PC-9 (cell line): ENCODE results near the gene ZDBF2. TPM values are rescaled to one million over a fixed set of nuclear protein-coding genes. Genes with fewer than 3 reads are reported as not detected.

Source experiments
- BruUV-seq: library from RNA; stranded (reverse); fragments of 400-500 nt; replicated peaks from 2 replicates; lab custom pipeline; 2021; lab: Mats Ljungman, UMichigan
- CTCF ChIA-PET: fragments of 300-600 bp; sonication (Branson Sonifier 250); formaldehyde crosslinking; loops from one replicate; lab custom pipeline; 2022; ENCODE audit warnings: antibody characterized with exemption; lab: Charles Lee
- POLR2A ChIA-PET: fragments of 300-600 bp; sonication (Branson Sonifier 250); formaldehyde crosslinking; loops from one replicate; lab custom pipeline; 2022; ENCODE audit warnings: antibody characterized with exemption; ENCODE audit not compliant: unreplicated experiment; lab: Charles Lee
- DNase-seq, 2 experiments: peaks; one replicate each; pipeline versions ENCODE4 v3.0.0 to v3.0.0-alpha.2; 2015 to 2022; ENCODE audit warnings: mixed read lengths in 1 of 2
- H2AFZ ChIP-seq: fragments of 200-600 bp; sonication (generic); 2 replicates; pipeline ENCODE4 v1.8.1; 2017; ENCODE audit warnings: antibody characterized with exemption
- H3F3A ChIP-seq: fragments of 200-600 bp; sonication (generic); 2 replicates; pipeline ENCODE4 v1.8.1; 2017; ENCODE audit warnings: antibody characterized with exemption, mild to moderate bottlenecking, low read depth; ENCODE audit not compliant: insufficient read depth
- H3K27ac ChIP-seq: fragments of 200-600 bp; sonication (generic); 2 replicates; pipeline ENCODE4 v1.6.1; 2016; ENCODE audit warnings: mixed run types
- H3K27me3 ChIP-seq: fragments of 200-600 bp; sonication (generic); 2 replicates; pipeline ENCODE4 v1.6.1; 2016; ENCODE audit warnings: low read depth, mixed run types; ENCODE audit not compliant: insufficient read depth
- H3K36me3 ChIP-seq: fragments of 200-600 bp; sonication (generic); 2 replicates; pipeline ENCODE4 v1.6.1; 2016; ENCODE audit warnings: low read depth, mixed run types
- H3K4me1 ChIP-seq: fragments of 200-600 bp; sonication (generic); replicated peaks from 2 replicates; pipeline ENCODE4 v1.6.1; 2016; ENCODE audit warnings: mixed run types; ENCODE audit not compliant: insufficient read depth
- H3K4me2 ChIP-seq: fragments of 200-600 bp; sonication (generic); 2 replicates; pipeline ENCODE4 v1.6.1; 2017; ENCODE audit warnings: mixed run types
- H3K4me3 ChIP-seq: fragments of 200-600 bp; sonication (generic); 2 replicates; pipeline ENCODE4 v1.6.1; 2016; ENCODE audit warnings: mixed run types
- H3K79me2 ChIP-seq: fragments of 200-600 bp; sonication (generic); 2 replicates; pipeline ENCODE4 v1.6.1; 2017; ENCODE audit warnings: low read depth, mixed run types
- H3K9me2 ChIP-seq: fragments of 200-600 bp; sonication (generic); 2 replicates; pipeline ENCODE4 v1.8.1; 2017; ENCODE audit warnings: mild to moderate bottlenecking; ENCODE audit not compliant: insufficient read depth
- H3K9me3 ChIP-seq: fragments of 200-600 bp; sonication (generic); 2 replicates; pipeline ENCODE4 v1.8.1; 2016; ENCODE audit warnings: low read depth; ENCODE audit not compliant: insufficient read depth
- H4K20me1 ChIP-seq: fragments of 200-600 bp; sonication (generic); 2 replicates; pipeline ENCODE4 v1.8.1; 2017; ENCODE audit not compliant: insufficient read depth
- EZH2 ChIP-seq: fragments of 200-600 bp; sonication (generic); IDR thresholded peaks from 2 replicates; pipeline ENCODE4 v1.8.0; 2017; ENCODE audit warnings: antibody characterized with exemption, low read depth
- intact Hi-C: fragments of 100-400 bp; cut with micrococcal nuclease; formaldehyde crosslinking; loops from one replicate; pipeline ENCODE4 v1.10.0; 2022; ENCODE audit not compliant: unreplicated experiment
- total RNA-seq: library from RNA; stranded (reverse); gene quantifications from 2 replicates; pipeline ENCODE4 v1.2.3, GENCODE V29; 2021
- TF ChIP-seq, protein P1 (sequence below): fragments of 200-600 bp; sonication (generic); conservative IDR thresholded peaks from 2 replicates; pipeline ENCODE4 v1.6.1; 2017; ENCODE audit warnings: mixed run types, antibody characterized with exemption, mild to moderate bottlenecking, moderate library complexity

Gene ZDBF2
- total RNA-seq, 1 experiment from 2014 or later, result 21.5 TPM

DNA sequence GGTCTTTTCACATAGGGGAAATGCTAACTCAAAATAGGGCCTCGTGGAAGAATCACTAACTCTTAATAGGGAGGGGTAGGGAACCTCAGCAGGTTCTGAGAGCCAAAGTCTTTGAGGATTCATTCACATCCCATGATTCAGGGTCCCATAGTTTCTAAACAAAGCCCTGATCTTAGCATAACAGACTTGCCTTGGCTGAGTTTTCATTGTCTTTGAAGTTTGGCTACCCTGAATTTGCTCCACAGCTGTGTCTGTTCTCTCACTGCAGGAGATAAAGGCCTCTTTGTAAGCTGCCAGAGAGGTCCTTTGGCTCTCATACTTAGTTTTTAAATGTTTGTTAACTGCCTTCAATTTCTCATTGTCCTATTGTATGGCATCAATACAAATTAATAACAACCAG lies 54.5 kb downstream of the ZDBF2 start:
- no peak overlapping the region for H3K4me3 ChIP-seq
- H3F3A ChIP-seq, result no peaks in the 10 kb centered on the region
- H3K27me3 ChIP-seq, result no peaks in the 10 kb centered on the region
- no peak overlapping the region for H3K27ac ChIP-seq
- no peak overlapping the region for H3K4me2 ChIP-seq
- no peak overlapping the region for H2AFZ ChIP-seq
- no peaks in the 10 kb centered on the region for H3K9me3 ChIP-seq
- DNase-seq, result no peak
- ChIA-PET POLR2A (no interaction called here), CTCF (no interaction called here)
- no TSS peak for BruUV-seq
- TF ChIP-seq EZH2, result no peak
- TF ChIP-seq, protein P1, sequence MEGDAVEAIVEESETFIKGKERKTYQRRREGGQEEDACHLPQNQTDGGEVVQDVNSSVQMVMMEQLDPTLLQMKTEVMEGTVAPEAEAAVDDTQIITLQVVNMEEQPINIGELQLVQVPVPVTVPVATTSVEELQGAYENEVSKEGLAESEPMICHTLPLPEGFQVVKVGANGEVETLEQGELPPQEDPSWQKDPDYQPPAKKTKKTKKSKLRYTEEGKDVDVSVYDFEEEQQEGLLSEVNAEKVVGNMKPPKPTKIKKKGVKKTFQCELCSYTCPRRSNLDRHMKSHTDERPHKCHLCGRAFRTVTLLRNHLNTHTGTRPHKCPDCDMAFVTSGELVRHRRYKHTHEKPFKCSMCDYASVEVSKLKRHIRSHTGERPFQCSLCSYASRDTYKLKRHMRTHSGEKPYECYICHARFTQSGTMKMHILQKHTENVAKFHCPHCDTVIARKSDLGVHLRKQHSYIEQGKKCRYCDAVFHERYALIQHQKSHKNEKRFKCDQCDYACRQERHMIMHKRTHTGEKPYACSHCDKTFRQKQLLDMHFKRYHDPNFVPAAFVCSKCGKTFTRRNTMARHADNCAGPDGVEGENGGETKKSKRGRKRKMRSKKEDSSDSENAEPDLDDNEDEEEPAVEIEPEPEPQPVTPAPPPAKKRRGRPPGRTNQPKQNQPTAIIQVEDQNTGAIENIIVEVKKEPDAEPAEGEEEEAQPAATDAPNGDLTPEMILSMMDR, result no peak
- H3K36me3 ChIP-seq, result no peaks in the 10 kb centered on the region
- no peaks in the 10 kb centered on the region for H3K79me2 ChIP-seq
- no peaks in the 10 kb centered on the region for H4K20me1 ChIP-seq
- no peaks in the 10 kb centered on the region for H3K9me2 ChIP-seq
- no peaks in the 10 kb centered on the region for H3K4me1 ChIP-seq
- intact Hi-C loops, result no loop called here

DNA sequence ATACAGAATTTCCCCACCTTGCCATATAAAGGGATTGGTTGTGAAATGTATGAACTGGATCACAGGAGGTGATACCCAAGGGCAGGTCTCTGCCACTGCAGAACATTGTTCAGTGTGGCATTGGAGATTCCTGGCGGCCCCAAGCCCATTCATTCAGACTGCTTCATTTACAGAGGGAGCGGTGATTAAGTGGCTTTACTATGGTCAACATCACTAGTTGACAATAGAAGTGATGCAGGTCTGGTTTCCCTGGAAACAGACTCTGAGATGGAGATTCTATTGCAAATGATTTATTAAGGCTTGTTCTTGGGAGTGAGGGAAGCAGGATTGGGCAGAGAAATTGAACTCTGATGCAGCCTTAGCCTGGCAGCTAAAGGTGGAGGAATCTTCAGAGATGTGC lies 62.4 kb downstream of the ZDBF2 start:
- CTCF ChIA-PET, result no interaction called here
- Histone ChIP-seq H3F3A (no peaks in the 10 kb centered on the region), H3K9me2 (no peaks in the 10 kb centered on the region), H2AFZ (no peak overlapping the region), H3K27me3 (no peaks in the 10 kb centered on the region), H3K79me2 (no peaks in the 10 kb centered on the region), H3K4me2 (no peak overlapping the region), H4K20me1 (no peaks in the 10 kb centered on the region), H3K4me1 (no peaks in the 10 kb centered on the region), H3K4me3 (no peak overlapping the region), H3K36me3 (no peaks in the 10 kb centered on the region), H3K9me3 (no peaks in the 10 kb centered on the region), H3K27ac (no peak overlapping the region)
- TF ChIP-seq, protein P1, result no peak
- TF ChIP-seq EZH2, result no peak
- intact Hi-C loops, result no loop called here
- DNase-seq, result no peak
- POLR2A ChIA-PET, result no interaction called here
- BruUV-seq, result no TSS peak

DNA sequence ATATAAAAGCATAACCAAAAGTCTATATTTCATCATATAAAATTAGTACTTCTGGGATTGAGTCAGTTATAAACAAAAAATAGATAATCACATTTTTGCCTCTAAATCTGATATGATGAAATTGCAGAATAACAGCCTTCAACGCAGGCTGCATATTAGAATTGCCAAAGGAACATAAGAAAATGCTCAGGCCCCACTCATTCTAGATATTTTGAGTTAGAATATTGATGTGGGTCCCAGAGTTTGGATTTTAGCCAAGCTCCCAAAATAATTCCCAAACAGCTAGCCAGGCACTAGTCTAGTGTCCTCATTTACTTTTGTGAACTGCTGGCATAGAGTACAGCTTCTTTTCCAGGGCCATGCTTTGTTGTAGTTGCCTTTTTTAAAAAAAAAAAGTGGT lies 63.5 kb downstream of the ZDBF2 start:
- no TSS peak for BruUV-seq
- ChIA-PET POLR2A (no interaction called here), CTCF (no interaction called here)
- Histone ChIP-seq H2AFZ (no peak overlapping the region), H3F3A (no peaks in the 10 kb centered on the region), H3K27ac (no peak overlapping the region), H4K20me1 (no peaks in the 10 kb centered on the region), H3K4me1 (no peaks in the 10 kb centered on the region), H3K36me3 (no peaks in the 10 kb centered on the region), H3K79me2 (no peaks in the 10 kb centered on the region), H3K9me2 (no peaks in the 10 kb centered on the region), H3K27me3 (no peaks in the 10 kb centered on the region), H3K4me2 (no peak overlapping the region), H3K9me3 (no peaks in the 10 kb centered on the region), H3K4me3 (no peak overlapping the region)
- TF ChIP-seq, protein P1, result no peak
- TF ChIP-seq EZH2, result no peak
- no peak for DNase-seq
- intact Hi-C loops, result no loop called here
